HG03432 (cell line): ENCODE results near the gene GPC1.
"Not testable (repeated sequence)": the region's sequence is repeated elsewhere in the genome, so short reads cannot be mapped to it uniquely, and the experiment has no call there.

Source experiments
- ATAC-seq: cut with Tn5 transposase; IDR thresholded peaks from one replicate; pipeline ENCODE4 v1.9.1; 2021; ENCODE audit warnings: mild to moderate bottlenecking, moderate library complexity; ENCODE audit not compliant: unreplicated experiment

The GPC1 gene

DNA sequence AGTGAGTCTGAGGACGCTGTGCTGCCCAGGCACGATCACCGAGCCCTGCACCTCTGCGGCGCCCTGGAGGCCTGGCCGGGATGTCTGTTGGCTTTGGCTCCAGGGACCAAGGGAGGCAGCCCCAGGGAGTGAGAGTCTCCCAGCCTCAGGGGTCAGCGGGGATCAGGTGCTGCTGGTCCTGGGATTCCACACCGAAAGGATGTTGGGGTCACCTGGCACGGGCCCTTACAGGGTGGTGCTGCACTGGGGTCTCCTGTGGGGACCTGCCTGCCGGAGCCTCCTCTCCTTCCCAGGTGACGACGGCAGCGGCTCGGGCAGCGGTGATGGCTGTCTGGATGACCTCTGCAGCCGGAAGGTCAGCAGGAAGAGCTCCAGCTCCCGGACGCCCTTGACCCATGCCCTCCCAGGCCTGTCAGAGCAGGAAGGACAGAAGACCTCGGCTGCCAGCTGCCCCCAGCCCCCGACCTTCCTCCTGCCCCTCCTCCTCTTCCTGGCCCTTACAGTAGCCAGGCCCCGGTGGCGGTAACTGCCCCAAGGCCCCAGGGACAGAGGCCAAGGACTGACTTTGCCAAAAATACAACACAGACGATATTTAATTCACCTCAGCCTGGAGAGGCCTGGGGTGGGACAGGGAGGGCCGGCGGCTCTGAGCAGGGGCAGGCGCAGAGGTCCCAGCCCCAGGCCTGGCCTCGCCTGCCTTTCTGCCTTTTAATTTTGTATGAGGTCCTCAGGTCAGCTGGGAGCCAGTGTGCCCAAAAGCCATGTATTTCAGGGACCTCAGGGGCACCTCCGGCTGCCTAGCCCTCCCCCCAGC lies 30.5 kb downstream of the GPC1 start:
- no peak for ATAC-seq

- ATAC-seq = no peak
Observed at GRCh38 chr2:240466579-240467148, 31.2 kb downstream of the GPC1 start.

DNA sequence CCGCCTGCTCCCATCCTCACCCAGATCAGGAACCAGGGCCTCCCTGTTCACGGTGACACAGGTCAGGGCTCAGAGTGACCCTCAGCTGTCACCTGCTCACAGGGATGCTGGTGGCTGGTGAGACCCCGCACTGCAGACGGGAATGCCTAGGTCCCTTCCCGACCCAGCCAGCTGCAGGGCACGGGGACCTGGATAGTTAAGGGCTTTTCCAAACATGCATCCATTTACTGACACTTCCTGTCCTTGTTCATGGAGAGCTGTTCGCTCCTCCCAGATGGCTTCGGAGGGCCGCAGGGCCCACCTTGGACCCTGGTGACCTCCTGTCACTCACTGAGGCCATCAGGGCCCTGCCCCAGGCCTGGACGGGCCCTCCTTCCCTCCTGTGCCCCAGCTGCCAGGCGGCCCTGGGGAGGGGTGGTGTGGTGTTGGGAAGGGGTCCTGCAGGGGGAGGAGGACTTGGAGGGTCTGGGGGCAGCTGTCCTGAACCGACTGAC lies 31.7 kb downstream of the GPC1 start:
- no peak for ATAC-seq

DNA sequence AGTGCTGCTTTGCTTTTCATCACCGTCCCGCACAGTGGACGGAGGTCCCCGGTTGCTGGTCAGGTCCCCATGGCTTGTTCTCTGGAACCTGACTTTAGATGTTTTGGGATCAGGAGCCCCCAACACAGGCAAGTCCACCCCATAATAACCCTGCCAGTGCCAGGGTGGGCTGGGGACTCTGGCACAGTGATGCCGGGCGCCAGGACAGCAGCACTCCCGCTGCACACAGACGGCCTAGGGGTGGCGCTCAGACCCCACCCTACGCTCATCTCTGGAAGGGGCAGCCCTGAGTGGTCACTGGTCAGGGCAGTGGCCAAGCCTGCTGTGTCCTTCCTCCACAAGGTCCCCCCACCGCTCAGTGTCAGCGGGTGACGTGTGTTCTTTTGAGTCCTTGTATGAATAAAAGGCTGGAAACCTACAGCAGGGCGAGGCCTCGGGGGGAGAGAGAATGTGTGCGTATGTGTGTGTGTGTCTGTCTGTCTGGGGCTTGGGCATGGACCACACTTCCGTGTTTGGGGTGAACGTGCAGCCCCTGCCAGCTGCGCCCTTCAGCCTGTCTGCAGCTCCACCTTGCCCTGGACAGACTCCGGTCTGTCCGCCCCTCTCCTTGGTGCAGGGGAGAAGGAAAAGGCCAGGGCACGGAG lies 32.3 kb downstream of the GPC1 start:
- no peak for ATAC-seq

DNA sequence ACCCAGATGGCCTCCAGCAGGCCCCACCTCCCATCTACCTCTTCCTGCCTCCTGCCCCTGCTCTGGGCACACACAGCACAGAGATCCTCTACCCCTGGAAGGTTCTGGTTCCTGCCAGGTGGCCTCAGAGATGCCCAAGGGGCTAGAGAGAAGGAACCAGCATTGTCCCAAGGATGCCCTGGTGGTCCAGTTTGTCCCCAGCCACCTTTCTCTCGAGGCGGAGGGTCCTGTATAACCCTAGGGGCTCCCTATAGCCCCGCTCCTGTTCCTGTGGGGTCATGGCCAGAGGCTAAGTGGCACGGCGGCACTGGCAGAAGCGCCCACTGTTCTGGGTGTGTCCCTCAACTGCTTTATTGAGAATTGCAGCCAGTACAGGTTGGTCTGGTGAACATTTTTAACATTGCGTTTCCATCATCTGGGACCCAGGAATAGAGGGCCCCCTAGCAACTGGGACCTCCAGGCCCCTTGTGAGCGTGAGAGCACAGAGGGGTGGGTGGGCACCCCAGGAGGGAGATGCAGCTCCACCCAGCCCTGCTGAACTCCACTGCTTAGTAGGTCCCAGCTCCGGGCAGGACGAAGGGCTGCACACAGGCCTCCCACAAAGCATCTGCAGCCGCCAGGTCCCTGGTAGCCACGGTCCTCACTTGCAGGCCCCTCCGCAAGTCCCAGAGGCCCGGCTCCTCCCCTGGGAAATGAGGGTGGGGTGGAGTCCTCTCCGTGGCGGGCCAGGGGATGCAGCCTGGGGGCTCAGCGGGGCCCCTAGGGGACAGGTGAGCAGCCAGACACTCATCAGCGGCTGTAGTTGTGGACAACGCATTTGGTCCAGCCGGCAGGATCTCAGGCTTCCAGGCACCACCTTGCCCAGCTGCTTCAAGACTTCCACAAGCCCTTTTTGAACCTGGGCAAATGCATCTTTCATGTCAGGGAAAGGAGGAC lies 33.1 kb downstream of the GPC1 start:
- no peak for ATAC-seq

GRCh38 chr2:240469239-240469636 lies 33.8 kb downstream of the GPC1 start:
- no peak for ATAC-seq

DNA sequence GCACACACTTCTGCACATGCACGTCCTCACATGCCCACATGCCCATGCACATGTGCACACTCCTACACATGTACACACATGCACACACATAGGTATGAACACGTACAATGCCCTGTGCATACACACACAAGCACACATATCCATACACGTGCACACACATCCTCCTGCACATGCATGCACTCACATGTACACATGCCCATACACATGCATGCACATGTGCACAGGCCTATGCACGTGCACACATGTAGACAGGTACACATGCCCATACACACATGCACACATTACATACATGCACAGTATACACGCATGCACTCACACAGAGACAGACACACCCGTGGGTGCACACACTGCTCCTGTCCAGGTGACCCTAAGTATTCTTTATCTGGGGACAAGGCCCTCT lies 34.3 kb downstream of the GPC1 start:
- ATAC-seq = no peak

DNA sequence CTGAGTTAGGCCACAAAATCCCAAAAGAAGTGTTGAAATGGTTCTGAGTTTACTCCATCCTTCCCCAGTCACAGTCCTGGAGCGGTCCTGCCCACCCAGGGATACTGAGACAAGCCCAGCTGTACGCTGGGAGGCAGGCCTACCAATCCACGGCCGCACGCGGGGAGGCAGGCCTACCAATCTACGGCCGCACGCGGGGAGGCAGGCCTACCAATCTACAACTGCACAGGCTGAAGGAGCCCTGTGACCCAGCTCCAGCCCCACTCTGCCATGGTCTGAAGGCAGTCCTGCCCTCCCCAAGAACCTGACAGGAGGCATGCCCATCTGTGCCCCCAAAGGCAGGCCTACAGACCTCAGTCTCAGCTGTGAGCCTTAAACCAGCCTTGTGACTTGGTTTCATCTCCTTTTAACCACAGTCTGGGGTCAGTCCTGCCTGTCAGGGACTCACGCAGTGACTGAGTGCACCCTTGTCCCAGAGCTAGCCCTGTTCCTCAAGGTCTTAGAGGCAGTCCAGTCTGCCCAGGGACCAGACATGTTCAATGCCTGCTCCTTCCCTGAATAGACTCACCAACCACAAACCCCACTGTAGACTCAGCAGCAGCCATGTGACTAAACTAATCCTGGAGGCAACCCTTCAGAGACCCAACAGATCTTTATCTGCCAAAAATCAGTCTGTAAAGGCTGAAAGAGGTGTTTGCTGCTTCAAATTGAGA lies 36.8 kb downstream of the GPC1 start:
- no peak for ATAC-seq

- ATAC-seq = no peak
Observed at GRCh38 chr2:240473211-240473610, 37.7 kb downstream of the GPC1 start.

GRCh38 chr2:240477916-240478315 lies 42.5 kb downstream of the GPC1 start:
- ATAC-seq = no peak

- ATAC-seq = no peak
Observed at GRCh38 chr2:240478346-240479110, 43.1 kb downstream of the GPC1 start.

DNA sequence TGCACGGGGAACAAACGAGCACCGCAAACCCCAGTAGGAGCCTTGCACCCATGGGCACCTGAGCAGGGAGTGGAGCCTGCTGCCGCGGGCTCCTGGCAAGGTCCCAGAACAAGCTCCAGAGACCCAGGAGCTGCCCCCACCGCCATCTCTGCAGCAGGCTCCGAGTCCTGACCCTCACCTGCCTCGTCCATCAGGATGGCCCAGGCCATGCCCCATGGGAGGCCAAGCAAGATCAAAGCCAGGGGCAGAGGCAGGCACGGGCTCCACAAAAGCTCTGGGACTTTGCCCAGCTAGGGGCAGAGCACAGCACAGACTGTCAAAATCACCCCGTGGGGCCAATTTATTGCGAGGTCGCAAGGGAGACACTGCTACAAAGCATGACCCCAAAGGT lies 43.6 kb downstream of the GPC1 start:
- ATAC-seq = no peak

- no peak for ATAC-seq
Observed at GRCh38 chr2:240480834-240481623, 45.6 kb downstream of the GPC1 start.

DNA sequence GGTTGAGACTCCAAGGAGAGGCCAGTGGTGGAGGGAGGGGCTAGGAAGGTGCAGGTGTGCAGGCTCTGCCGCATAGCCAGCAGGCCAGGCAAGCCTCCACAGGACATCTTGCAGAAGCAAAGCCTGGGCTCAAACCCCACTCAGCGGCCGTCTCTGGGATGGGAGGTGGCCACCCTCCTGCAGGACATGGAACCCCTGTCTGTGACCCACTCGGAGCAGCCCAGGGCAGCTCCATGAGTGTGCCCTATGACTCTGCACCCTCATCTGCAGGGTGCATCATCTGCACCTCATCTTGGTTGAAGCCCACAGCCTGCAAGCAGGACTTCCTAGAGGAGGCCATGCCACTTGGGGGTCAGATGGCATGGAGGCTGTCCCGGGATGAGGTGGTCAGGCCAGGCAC lies 46.3 kb downstream of the GPC1 start:
- no peak for ATAC-seq

DNA sequence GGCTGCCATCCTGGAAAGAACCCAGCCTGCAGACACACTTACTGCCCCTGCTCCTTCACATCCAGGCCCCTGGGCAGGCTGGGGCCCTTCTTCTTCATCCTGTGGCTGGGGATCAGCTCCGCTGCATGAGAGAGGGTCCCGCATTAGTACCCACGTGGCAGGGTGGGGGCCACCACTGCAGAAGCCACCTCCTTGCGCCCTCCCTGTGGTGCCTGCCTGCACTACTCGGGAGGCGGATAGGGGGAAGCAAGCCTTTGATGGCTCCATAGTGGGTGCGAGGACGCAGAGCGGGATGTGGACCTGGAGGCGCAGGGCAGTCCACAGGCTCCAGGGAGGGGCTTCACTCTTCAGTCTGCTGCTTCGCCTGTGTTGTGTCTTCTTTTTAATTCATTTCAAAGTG lies 46.7 kb downstream of the GPC1 start:
- no peak for ATAC-seq

DNA sequence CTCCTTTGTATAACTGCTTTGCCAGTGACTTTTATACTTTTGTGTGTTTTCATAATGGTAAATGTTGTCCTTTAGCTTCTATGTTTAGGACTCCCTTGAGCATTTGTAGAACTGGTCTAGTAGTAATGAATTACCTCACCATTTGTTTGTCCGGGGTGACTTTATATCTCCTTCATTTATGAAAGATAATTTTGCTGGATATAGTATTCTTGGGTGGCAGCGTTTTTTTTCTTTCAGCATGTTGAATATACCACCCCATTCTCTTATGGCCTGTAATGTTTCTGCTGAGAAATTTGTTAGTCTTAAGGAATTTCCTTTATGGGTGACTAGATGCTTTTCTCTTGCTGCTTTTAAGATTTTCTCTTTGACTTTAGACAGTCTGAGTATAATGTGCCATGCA lies 56.0 kb downstream of the GPC1 start:
- ATAC-seq = no peak

- ATAC-seq = no peak
Observed at GRCh38 chr2:240494194-240494793, 58.8 kb downstream of the GPC1 start.

DNA sequence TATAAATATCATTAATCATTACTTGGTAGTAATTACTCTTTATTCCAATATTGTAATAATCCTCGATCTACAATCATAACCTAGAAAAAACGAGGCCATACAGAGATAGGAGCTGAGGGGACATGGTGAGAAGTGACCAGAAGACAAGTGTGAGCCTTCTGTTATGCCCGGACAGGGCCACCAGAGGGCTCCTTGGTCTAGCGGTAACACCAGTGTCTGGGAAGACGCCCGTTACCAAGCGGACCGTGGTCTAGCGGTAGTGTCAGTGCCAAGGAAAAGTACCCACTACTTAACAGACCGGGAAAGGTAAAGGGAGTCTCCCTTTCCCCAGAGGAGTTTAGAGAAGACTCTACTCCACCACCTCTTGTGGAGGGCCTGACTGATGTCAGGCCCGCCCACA lies 59.5 kb downstream of the GPC1 start:
- not testable (repeated sequence) for ATAC-seq
